T-cell (primary cell): Measurements from ENCODE around the gene C2orf78. TPM values are rescaled to one million over a fixed set of nuclear protein-coding genes. Genes with fewer than 3 reads are reported as not detected.

ENCODE experiments used
- ATAC-seq, 4 experiments: fragments of 200-7000 bp in 3 of 4; fragments of 150-1000 bp in 1 of 4; cut with Tn5 transposase; replicated peaks in 1 of 4; 1 replicate in 3 of 4; 2 replicates in 1 of 4; pipeline ENCODE4 v1.10.0; 2021; ENCODE audit warnings: moderate library complexity in 3 of 4, mild to moderate bottlenecking in 2 of 4, moderate number of reproducible peaks in 1 of 4
- CTCF ChIA-PET, 2 donors: fragments of 300-600 bp; sonication (Branson Sonifier 250); formaldehyde crosslinking; loops; one replicate each; lab custom pipeline; 2022; ENCODE audit warnings: antibody characterized with exemption in 2 of 2; lab: Charles Lee
- POLR2A ChIA-PET, 2 donors: fragments of 300-600 bp; sonication (Branson Sonifier 250); formaldehyde crosslinking; loops; one replicate each; lab custom pipeline; 2022; ENCODE audit warnings: antibody characterized with exemption in 2 of 2; lab: Charles Lee
- DNase-seq, 35 experiments: peaks; one replicate each; pipeline versions ENCODE4 v3.0.0 to v3.0.0-alpha.2; 2013 to 2023
- H3K27ac ChIP-seq: one replicate; pipeline ENCODE4 v1.5.1; 2013; ENCODE audit warnings: low read length
- H3K27me3 ChIP-seq, 2 experiments: replicated peaks in 1 of 2; 1 replicate in 1 of 2; 2 replicates in 1 of 2; pipeline versions ENCODE4 v1.6.1 to v1.7.0; 2013; ENCODE audit warnings: low read length in 1 of 2, mixed read lengths in 1 of 2; ENCODE audit not compliant: control insufficient read depth in 2 of 2, insufficient read depth in 2 of 2; ENCODE audit errors: extremely low read depth in 1 of 2
- H3K36me3 ChIP-seq, 2 donors: 1 replicate in 1 of 2; 2 replicates in 1 of 2; pipeline versions ENCODE4 v1.6.1 to v1.7.0; 2013; ENCODE audit warnings: low read length in 1 of 2; ENCODE audit not compliant: control insufficient read depth in 2 of 2, insufficient read depth in 1 of 2; ENCODE audit errors: extremely low read depth in 1 of 2
- H3K4me1 ChIP-seq, 2 experiments: 1 replicate in 1 of 2; 2 replicates in 1 of 2; pipeline versions ENCODE4 v1.6.1 to v1.7.0; 2013; ENCODE audit warnings: low read length in 2 of 2, mixed read lengths in 1 of 2; ENCODE audit not compliant: insufficient read depth in 2 of 2, control insufficient read depth in 1 of 2; ENCODE audit errors: extremely low read depth in 1 of 2
- H3K4me3 ChIP-seq, 2 donors: 1 replicate in 1 of 2; 2 replicates in 1 of 2; pipeline versions ENCODE4 v1.5.1 to v1.7.0; 2013; ENCODE audit warnings: mild to moderate bottlenecking in 2 of 2, low read length in 1 of 2, moderate library complexity in 1 of 2; ENCODE audit not compliant: control insufficient read depth in 1 of 2; ENCODE audit errors: extremely low read depth in 1 of 2
- H3K9me3 ChIP-seq: 2 replicates; pipeline ENCODE4 v1.7.0; 2013
- H3K27ac Mint-ChIP-seq, 2 donors: one replicate each; pipeline ENCODE4 v1.8.0; 2020 to 2021; ENCODE audit warnings: mild to moderate bottlenecking in 2 of 2, mixed read lengths in 2 of 2
- H3K27me3 Mint-ChIP-seq, 2 donors: one replicate each; pipeline ENCODE4 v1.8.0; 2021 to 2022; ENCODE audit warnings: mixed read lengths in 2 of 2
- H3K36me3 Mint-ChIP-seq: one replicate; pipeline ENCODE4 v1.8.0; 2021; ENCODE audit warnings: mixed read lengths
- H3K4me1 Mint-ChIP-seq, 3 donors: one replicate each; pipeline ENCODE4 v1.8.0; 2020 to 2022; ENCODE audit warnings: mixed read lengths in 3 of 3, mild to moderate bottlenecking in 1 of 3
- H3K4me3 Mint-ChIP-seq, 3 donors: one replicate each; pipeline ENCODE4 v1.8.0; 2020 to 2022; ENCODE audit warnings: mild to moderate bottlenecking in 3 of 3, mixed read lengths in 3 of 3, moderate library complexity in 3 of 3
- H3K9me3 Mint-ChIP-seq, 3 donors: one replicate each; pipeline ENCODE4 v1.8.0; 2020 to 2022; ENCODE audit warnings: mixed read lengths in 3 of 3
- WGBS: methylation state at CpG from one replicate; pipeline ENCODE4 v1.1.5; 2013; ENCODE audit warnings: missing lambda C conversion rate; ENCODE audit not compliant: insufficient coverage; 5-methylcytosine and 5-hydroxymethylcytosine counted together
- total RNA-seq, 35 experiments: library from RNA in 6 of 35; stranded (reverse) in 6 of 35; fragments of 120-200 nt in 1 of 35; gene quantifications; one replicate each; pipeline versions ENCODE4 v1.2.1 to v1.2.4 and lab custom pipeline; 2013 to 2026

The C2orf78 gene
- total RNA-seq, 5 donors from 2014 or later (not counting 1 experiment from before 2014, with no cell fraction given): not detected

- Mint-ChIP-seq H3K27me3 (no peaks in the 10 kb centered on the region), H3K9me3 (no peaks in the 10 kb centered on the region), H3K4me1 (peaks cover 1 to 2% (median 1%) of the 10 kb centered on the region in 3 donors), H3K27ac (no peak overlapping the region), H3K36me3 (peaks cover 48% of the 10 kb centered on the region), H3K4me3 (no peak overlapping the region)
- ATAC-seq (no peak), DNase-seq (no peak)
- Histone ChIP-seq H3K36me3 (peaks cover 5 to 81% of the 10 kb centered on the region in 2 donors), H3K4me1 (no peaks in the 10 kb centered on the region), H3K4me3 (no peak overlapping the region), H3K27ac (no peak overlapping the region), H3K9me3 (no peaks in the 10 kb centered on the region), H3K27me3 (no peaks in the 10 kb centered on the region)
- CTCF ChIA-PET: interaction anchor here in 1 of 2 donors (0.6 kb wide), 1 partner anchor 13 kb away, joined by 6 read pairs; no protein-coding TSS in a partner anchor
- WGBS: no CpG with 5 or more reads among the region's 1 CpG
- POLR2A ChIA-PET: no interaction called here
Observed at GRCh38 chr2:73762571-73762970, 21.4 kb upstream of the C2orf78 start.

GRCh38 chr2:73764945-73765344 is 19.0 kb upstream of the C2orf78 start:
- DNase-seq (no peak), ATAC-seq (no peak)
- ChIA-PET POLR2A (no interaction called here), CTCF (no interaction called here)
- Histone ChIP-seq H3K9me3 (no peaks in the 10 kb centered on the region), H3K36me3 (peaks cover 1 to 77% of the 10 kb centered on the region in 2 donors), H3K27ac (no peak overlapping the region), H3K27me3 (no peaks in the 10 kb centered on the region), H3K4me3 (no peak overlapping the region), H3K4me1 (no peaks in the 10 kb centered on the region)
- H3K9me3 Mint-ChIP-seq: no peaks in the 10 kb centered on the region
- no peak overlapping the region for H3K4me3 Mint-ChIP-seq
- no peak overlapping the region for H3K27ac Mint-ChIP-seq
- H3K27me3 Mint-ChIP-seq: no peaks in the 10 kb centered on the region
- peaks cover 50% of the 10 kb centered on the region for H3K36me3 Mint-ChIP-seq
- H3K4me1 Mint-ChIP-seq: peaks cover 11 to 14% (median 13%) of the 10 kb centered on the region in 3 donors
- WGBS: no CpG with 5 or more reads among the region's 1 CpG

DNA sequence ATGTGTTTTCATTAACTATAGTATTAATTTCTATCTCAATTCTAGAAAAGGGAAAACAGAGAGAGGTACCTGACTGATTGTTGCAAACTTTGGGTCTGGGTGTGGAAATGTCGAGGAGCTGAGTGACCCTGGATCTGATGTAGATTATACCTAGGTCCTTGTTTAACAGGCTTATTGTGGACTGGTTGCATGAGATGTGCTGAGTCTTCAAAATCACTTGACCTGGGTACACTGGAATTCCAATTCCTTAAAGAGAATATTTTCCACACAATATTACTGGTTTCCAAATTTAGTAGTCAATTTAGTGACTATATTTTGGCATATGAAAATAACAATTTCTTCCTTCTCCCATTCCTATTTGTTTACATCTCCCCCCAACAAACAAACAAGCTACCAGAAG is 17.6 kb upstream of the C2orf78 start:
- CTCF ChIA-PET: interaction anchor here in 1 of 2 donors (0.6 kb wide), 1 partner anchor 731 kb away, joined by 8 read pairs; no protein-coding TSS in a partner anchor

GRCh38 chr2:73766994-73767393 is 17.0 kb upstream of the C2orf78 start:
- Mint-ChIP-seq H3K4me3 (no peak overlapping the region), H3K36me3 (peaks cover 53% of the 10 kb centered on the region), H3K27me3 (no peaks in the 10 kb centered on the region), H3K4me1 (peaks cover 21 to 24% (median 22%) of the 10 kb centered on the region in 3 donors), H3K27ac (no peak overlapping the region), H3K9me3 (no peaks in the 10 kb centered on the region)
- WGBS: 100% methylated on average over 3 of the region's 4 CpGs
- no peak overlapping the region for H3K27ac ChIP-seq
- no peaks in the 10 kb centered on the region for H3K9me3 ChIP-seq
- ChIA-PET POLR2A (no interaction called here), CTCF (interaction anchor here in 1 of 2 donors (0.6 kb wide), 1 partner anchor 46 kb away, joined by 3 read pairs; no protein-coding TSS in a partner anchor)
- no peaks in the 10 kb centered on the region for H3K4me1 ChIP-seq
- H3K4me3 ChIP-seq: no peak overlapping the region
- no peak for DNase-seq
- H3K36me3 ChIP-seq: peaks cover under 1 to 66% of the 10 kb centered on the region in 2 donors
- H3K27me3 ChIP-seq: no peaks in the 10 kb centered on the region
- ATAC-seq: no peak

More for the DNA sequence above, 17.6 kb upstream of the C2orf78 start:
- no peak overlapping the region for H3K4me3 ChIP-seq
- Mint-ChIP-seq H3K36me3 (peaks cover 51% of the 10 kb centered on the region), H3K9me3 (no peaks in the 10 kb centered on the region), H3K4me1 (peaks cover 21 to 22% (median 21%) of the 10 kb centered on the region in 3 donors), H3K27ac (no peak overlapping the region), H3K27me3 (no peaks in the 10 kb centered on the region), H3K4me3 (no peak overlapping the region)
- H3K27ac ChIP-seq: no peak overlapping the region
- WGBS: 100% methylated on average over 1 of the region's 1 CpG
- peaks cover 0 to 71% of the 10 kb centered on the region in 2 donors for H3K36me3 ChIP-seq
- no peaks in the 10 kb centered on the region for H3K27me3 ChIP-seq
- POLR2A ChIA-PET: no interaction called here
- no peak for DNase-seq
- no peak for ATAC-seq
- H3K4me1 ChIP-seq: no peaks in the 10 kb centered on the region
- H3K9me3 ChIP-seq: no peaks in the 10 kb centered on the region

- Histone ChIP-seq H3K27ac (no peak overlapping the region), H3K4me1 (no peaks in the 10 kb centered on the region), H3K4me3 (no peak overlapping the region), H3K27me3 (no peaks in the 10 kb centered on the region), H3K36me3 (peaks cover 6 to 73% of the 10 kb centered on the region in 2 donors), H3K9me3 (no peaks in the 10 kb centered on the region)
- ChIA-PET CTCF (no interaction called here), POLR2A (interaction anchor here in 1 of 2 donors (0.7 kb wide), 1 partner anchor 1432 kb away, joined by 3 read pairs; no protein-coding TSS in a partner anchor)
- no peak overlapping the region for H3K4me3 Mint-ChIP-seq
- no peak for DNase-seq
- H3K27me3 Mint-ChIP-seq: no peaks in the 10 kb centered on the region
- no peaks in the 10 kb centered on the region for H3K9me3 Mint-ChIP-seq
- H3K4me1 Mint-ChIP-seq: peaks cover 35 to 40% (median 37%) of the 10 kb centered on the region in 3 donors
- WGBS: 98% methylated on average over 3 of the region's 3 CpGs
- H3K36me3 Mint-ChIP-seq: peaks cover 69% of the 10 kb centered on the region
- no peak overlapping the region for H3K27ac Mint-ChIP-seq
- ATAC-seq: no peak
Observed at GRCh38 chr2:73770725-73771124, 13.3 kb upstream of the C2orf78 start.

DNA sequence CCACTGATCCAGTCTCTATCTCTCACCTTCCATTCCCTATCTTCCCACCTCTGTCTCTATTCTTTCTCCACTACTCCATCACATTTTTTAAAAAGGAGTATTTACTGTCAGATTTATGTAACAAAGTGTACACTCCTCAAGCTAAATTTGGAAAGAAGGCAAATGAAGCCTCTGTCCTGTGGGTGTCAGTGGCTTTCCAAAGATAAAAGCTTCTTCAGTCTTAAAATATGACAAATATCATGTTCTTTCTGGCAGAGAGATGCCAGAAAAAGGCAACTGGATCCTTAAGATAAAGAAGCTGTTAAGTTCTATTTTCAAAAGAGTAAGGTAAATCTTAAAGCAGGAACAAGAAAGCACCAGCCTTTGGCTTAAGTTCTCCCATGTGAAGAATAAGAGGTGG is 11.2 kb upstream of the C2orf78 start:
- ChIA-PET POLR2A (interaction anchor here in 1 of 2 donors (1.2 kb wide), 1 partner anchor 9 kb away, joined by 3 read pairs; no protein-coding TSS in a partner anchor), CTCF (interaction anchor here in 1 of 2 donors (1.6 kb wide), 1 partner anchor 9 kb away, joined by 4 read pairs; no protein-coding TSS in a partner anchor)
- H3K4me1 Mint-ChIP-seq: peaks cover 49 to 57% (median 49%) of the 10 kb centered on the region in 3 donors
- ATAC-seq: no peak
- no peaks in the 10 kb centered on the region for H3K27me3 Mint-ChIP-seq
- H3K36me3 ChIP-seq: peaks cover 13 to 71% of the 10 kb centered on the region in 2 donors
- H3K4me3 Mint-ChIP-seq: no peak overlapping the region
- peaks cover 68% of the 10 kb centered on the region for H3K36me3 Mint-ChIP-seq
- H3K27ac ChIP-seq: no peak overlapping the region
- no peaks in the 10 kb centered on the region for H3K9me3 Mint-ChIP-seq
- H3K27me3 ChIP-seq: no peaks in the 10 kb centered on the region
- no peak overlapping the region for H3K27ac Mint-ChIP-seq
- H3K4me1 ChIP-seq: no peaks in the 10 kb centered on the region
- no peak overlapping the region for H3K4me3 ChIP-seq
- no peak for DNase-seq
- no peaks in the 10 kb centered on the region for H3K9me3 ChIP-seq
